LoVo (cell line): ENCODE measurements around the gene PATL1.
A peak's percentile ranks its signal among the peaks of the same experiment; 100 is the strongest.
"Not testable (repeated sequence)": the region's sequence is repeated elsewhere in the genome, so short reads cannot be mapped to it uniquely, and the experiment has no call there.

Experiments
- DNase-seq: peaks from one replicate; pipeline ENCODE4 v3.0.0-alpha.2; 2016; ENCODE audit warnings: low spot score

Gene PATL1

GRCh38 chr11:59668950-59669610, at the start of gene PATL1:
PATL1 (minus strand) TSS chr11:59669037; CDS start chr11:59668895, 142 bp downstream.
- peak; percentile 99 for DNase-seq

- DNase-seq: no peak
Observed at GRCh38 chr11:59716051-59716450, 47.2 kb upstream of the PATL1 start.

GRCh38 chr11:59713745-59714144, 44.9 kb upstream of the PATL1 start, which contains the start of gene OR10V1:
OR10V1 (minus strand) TSS chr11:59713845; CDS start chr11:59713845, 0 bp downstream.
- DNase-seq: no peak

- no peak for DNase-seq
Observed at GRCh38 chr11:59710136-59710847, 41.5 kb upstream of the PATL1 start.

GRCh38 chr11:59708537-59708936, 39.7 kb upstream of the PATL1 start:
- no peak for DNase-seq

- DNase-seq: no peak
Observed at GRCh38 chr11:59707371-59707770, 38.5 kb upstream of the PATL1 start.

GRCh38 chr11:59706518-59707285, 37.9 kb upstream of the PATL1 start:
- peak; percentile 84 for DNase-seq

- DNase-seq: no peak
Observed at GRCh38 chr11:59705294-59705693, 36.5 kb upstream of the PATL1 start.

- not testable (repeated sequence) for DNase-seq
Observed at GRCh38 chr11:59703515-59703914, 34.7 kb upstream of the PATL1 start.

- DNase-seq: not testable (repeated sequence)
Observed at GRCh38 chr11:59700157-59700556, 31.3 kb upstream of the PATL1 start.

- no peak for DNase-seq
Observed at GRCh38 chr11:59698506-59698905, 29.7 kb upstream of the PATL1 start.

GRCh38 chr11:59692915-59693314, 24.1 kb upstream of the PATL1 start:
- no peak for DNase-seq

- no peak for DNase-seq
Observed at GRCh38 chr11:59691156-59691555, 22.3 kb upstream of the PATL1 start.

- DNase-seq: peak; percentile 8
Observed at GRCh38 chr11:59689015-59689414, 20.2 kb upstream of the PATL1 start.

GRCh38 chr11:59681260-59681725, 12.5 kb upstream of the PATL1 start:
- not testable (repeated sequence) for DNase-seq

GRCh38 chr11:59680287-59681154, 11.7 kb upstream of the PATL1 start:
- DNase-seq: peak; percentile 71

- DNase-seq: no peak
Observed at GRCh38 chr11:59679347-59679746, 10.5 kb upstream of the PATL1 start.

GRCh38 chr11:59678813-59679165, 10.0 kb upstream of the PATL1 start:
- no peak for DNase-seq

- no peak for DNase-seq
Observed at GRCh38 chr11:59678118-59678812, 9.4 kb upstream of the PATL1 start.

GRCh38 chr11:59676205-59676604, 7.4 kb upstream of the PATL1 start:
- no peak for DNase-seq

GRCh38 chr11:59674291-59674690, 5.5 kb upstream of the PATL1 start:
- DNase-seq: no peak
